Keratinocyte (primary cell): ENCODE data around the gene CCNDBP1. TPM values are rescaled to one million over a fixed set of nuclear protein-coding genes. Genes with fewer than 3 reads are reported as not detected.

Experiments
- DNase-seq: peaks from one replicate; pipeline ENCODE4 v3.0.0-alpha.2; 2011; ENCODE audit warnings: low read depth, missing footprints, low spot score
- FAIRE-seq: peaks from 2 replicates; lab custom pipeline; 2011; peaks lifted over from hg19 to GRCh38; lab: Jason Lieb, UNC
- H2AFZ ChIP-seq: 2 replicates; pipeline ENCODE4 v1.6.0; 2012; ENCODE audit warnings: low read length, control low read depth, inconsistent platforms; ENCODE audit not compliant: control insufficient read depth
- H3K27ac ChIP-seq: 2 replicates; pipeline ENCODE4 v1.5.1; 2011; ENCODE audit warnings: low read length; ENCODE audit not compliant: control insufficient read depth, insufficient read depth
- H3K27me3 ChIP-seq: 3 replicates; pipeline ENCODE4 v1.6.0; 2011; ENCODE audit warnings: low read length; ENCODE audit not compliant: control insufficient read depth, insufficient read depth; ENCODE audit errors: extremely low read depth
- H3K36me3 ChIP-seq, 2 experiments: 2 replicates in 1 of 2; 3 replicates in 1 of 2; pipeline ENCODE4 v1.5.1; 2011; ENCODE audit warnings: low read length in 2 of 2, mild to moderate bottlenecking in 1 of 2; ENCODE audit not compliant: control insufficient read depth in 2 of 2, insufficient read depth in 2 of 2; ENCODE audit errors: extremely low read depth in 1 of 2
- H3K4me1 ChIP-seq: 3 replicates; pipeline ENCODE4 v1.5.1; 2011; ENCODE audit warnings: low read length; ENCODE audit not compliant: control insufficient read depth, insufficient read depth; ENCODE audit errors: extremely low read depth
- H3K4me2 ChIP-seq: 3 replicates; pipeline ENCODE4 v1.6.0; 2011; ENCODE audit warnings: low read depth, low read length; ENCODE audit not compliant: control insufficient read depth, insufficient read depth; ENCODE audit errors: extremely low read depth
- H3K4me3 ChIP-seq, 3 experiments: fragments of 200-600 bp in 1 of 3; sonication (generic) in 1 of 3; 2 replicates in 2 of 3; 3 replicates in 1 of 3; pipeline ENCODE4 v1.5.1; 2011 to 2016; ENCODE audit warnings: low read length in 3 of 3, mild to moderate bottlenecking in 3 of 3, control low read depth in 2 of 3, inconsistent platforms in 1 of 3, low read depth in 1 of 3, mixed read lengths in 1 of 3, mixed run types in 1 of 3, moderate library complexity in 1 of 3; ENCODE audit not compliant: control insufficient read depth in 2 of 3, insufficient read depth in 2 of 3; ENCODE audit errors: extremely low read depth in 1 of 3
- H3K79me2 ChIP-seq: 2 replicates; pipeline ENCODE4 v1.6.0; 2012; ENCODE audit warnings: low read length; ENCODE audit not compliant: control insufficient read depth, insufficient read depth
- H3K9ac ChIP-seq: 3 replicates; pipeline ENCODE4 v1.6.0; 2011; ENCODE audit warnings: low read length; ENCODE audit not compliant: control insufficient read depth, insufficient read depth; ENCODE audit errors: extremely low read depth
- H3K9me1 ChIP-seq: 3 replicates; pipeline ENCODE4 v1.6.0; 2011; ENCODE audit warnings: low read length; ENCODE audit not compliant: control insufficient read depth, insufficient read depth; ENCODE audit errors: extremely low read depth
- H3K9me3 ChIP-seq: 2 replicates; pipeline ENCODE4 v1.5.1; 2012; ENCODE audit warnings: low read depth, low read length; ENCODE audit not compliant: control insufficient read depth
- H4K20me1 ChIP-seq: 3 replicates; pipeline ENCODE4 v1.6.0; 2011; ENCODE audit warnings: low read length; ENCODE audit not compliant: control insufficient read depth, insufficient read depth; ENCODE audit errors: extremely low read depth
- EZH2 ChIP-seq: IDR thresholded peaks from one replicate; pipeline ENCODE4 v1.6.1; 2012; ENCODE audit warnings: inconsistent platforms, mild to moderate bottlenecking, low read length, moderate library complexity
- dilution Hi-C: fragments of 300-500 bp; cut with MboI; formaldehyde crosslinking; loops from one replicate; pipeline ENCODE4 v1.7.0; 2020; ENCODE audit warnings: low sequenced_read_pairs; ENCODE audit not compliant: extremely low pct_ligation_motif_present
- polyA minus RNA-seq, 3 experiments: library from RNA; depleted of rRNA, polyadenylated mRNA; stranded (reverse); fragments of >200 nt; gene quantifications; 1 replicate in 1 of 3; 2 replicates in 1 of 3; 3 replicates in 1 of 3; pipeline ENCODE4 v1.2.3, GENCODE V29; 2011
- polyA plus RNA-seq, 5 experiments: library from polyadenylated mRNA; depleted of rRNA in 3 of 5; stranded (reverse) in 3 of 5; stranded (forward) in 1 of 5; unstranded in 1 of 5; fragments of >200 nt; gene quantifications; 1 replicate in 1 of 5; 2 replicates in 3 of 5; 3 replicates in 1 of 5; pipeline versions ENCODE4 v1.2.1 to v1.2.3, GENCODE V29; 2011 to 2012; ENCODE audit warnings: missing spikeins in 2 of 5, low read depth in 1 of 5, low replicate concordance in 1 of 5
- TF ChIP-seq, protein P1 (sequence below), 3 experiments: IDR thresholded peaks in 1 of 3; conservative IDR thresholded peaks in 1 of 3; optimal IDR thresholded peaks in 1 of 3; 2 replicates in 2 of 3; 3 replicates in 1 of 3; pipeline versions ENCODE3 to v1.5.1; 2011; ENCODE audit warnings: low read length in 3 of 3, mild to moderate bottlenecking in 3 of 3, moderate library complexity in 2 of 3, control low read depth in 1 of 3, inconsistent platforms in 1 of 3; ENCODE audit not compliant: insufficient read depth in 2 of 3; ENCODE audit errors: extremely low read depth in 1 of 3

Gene CCNDBP1
- 42.8 to 53.5 TPM (median 46.1 TPM) in 3 replicates for polyA plus RNA-seq
- 39.2 TPM for polyA plus RNA-seq (2011; ENCODE audit: low read depth)
- polyA plus RNA-seq (2011; cell fraction: cytosol; rRNA removed), result 44.1 and 78.0 TPM in 2 replicates
- polyA plus RNA-seq (2011; cell fraction: nucleus; rRNA removed), result 49.2 and 57.5 TPM in 2 replicates
- polyA plus RNA-seq (2012; ENCODE audit: low replicate concordance), result 31.1 and 47.2 TPM in 2 replicates
- polyA minus RNA-seq, result 9.8 to 25.8 TPM (median 15.9 TPM) in 3 replicates
- polyA minus RNA-seq (2011; cell fraction: cytosol; rRNA and poly(A)+ RNA removed), result 18.0 TPM
- polyA minus RNA-seq (2011; cell fraction: nucleus; rRNA and poly(A)+ RNA removed), result 9.8 and 19.2 TPM in 2 replicates

- Histone ChIP-seq H3K4me2 (peak within 1 kb of the TSS; percentile 96), H3K27me3 (no peaks in the 10 kb centered on the region), H3K4me3 (peak within 1 kb of the TSS; percentile 54 to 82 (median 74)), H3K4me1 (peaks cover 9% of the 10 kb centered on the region), H3K9me1 (no peaks in the 10 kb centered on the region), H3K9me3 (no peaks in the 10 kb centered on the region), H3K36me3 (peaks cover 5 to 9% of the 10 kb centered on the region in 2 experiments), H2AFZ (peak within 1 kb of the TSS; percentile 88), H3K27ac (peak within 1 kb of the TSS; percentile 29), H4K20me1 (no peaks in the 10 kb centered on the region), H3K9ac (peak within 1 kb of the TSS; percentile 73), H3K79me2 (peaks cover 2% of the 10 kb centered on the region)
- dilution Hi-C loops, result no loop called here
- DNase-seq, result peak; percentile 50
- no peak for TF ChIP-seq EZH2
- TF ChIP-seq, protein P1, sequence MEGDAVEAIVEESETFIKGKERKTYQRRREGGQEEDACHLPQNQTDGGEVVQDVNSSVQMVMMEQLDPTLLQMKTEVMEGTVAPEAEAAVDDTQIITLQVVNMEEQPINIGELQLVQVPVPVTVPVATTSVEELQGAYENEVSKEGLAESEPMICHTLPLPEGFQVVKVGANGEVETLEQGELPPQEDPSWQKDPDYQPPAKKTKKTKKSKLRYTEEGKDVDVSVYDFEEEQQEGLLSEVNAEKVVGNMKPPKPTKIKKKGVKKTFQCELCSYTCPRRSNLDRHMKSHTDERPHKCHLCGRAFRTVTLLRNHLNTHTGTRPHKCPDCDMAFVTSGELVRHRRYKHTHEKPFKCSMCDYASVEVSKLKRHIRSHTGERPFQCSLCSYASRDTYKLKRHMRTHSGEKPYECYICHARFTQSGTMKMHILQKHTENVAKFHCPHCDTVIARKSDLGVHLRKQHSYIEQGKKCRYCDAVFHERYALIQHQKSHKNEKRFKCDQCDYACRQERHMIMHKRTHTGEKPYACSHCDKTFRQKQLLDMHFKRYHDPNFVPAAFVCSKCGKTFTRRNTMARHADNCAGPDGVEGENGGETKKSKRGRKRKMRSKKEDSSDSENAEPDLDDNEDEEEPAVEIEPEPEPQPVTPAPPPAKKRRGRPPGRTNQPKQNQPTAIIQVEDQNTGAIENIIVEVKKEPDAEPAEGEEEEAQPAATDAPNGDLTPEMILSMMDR (optimal IDR thresholded peaks at IDR 0.05 in 1 of 3, IDR thresholded peaks at IDR 0.05 in 1 of 3, conservative IDR thresholded peaks at IDR 0.05 in 1 of 3; ENCODE audit: extremely low read depth in 1 of 3, insufficient read depth in 2 of 3, low read length in 3 of 3), result peak; percentile 38 to 58 (median 56)
- peak; percentile 60 for FAIRE-seq
Observed at GRCh38 chr15:43185157-43186002, at the start of gene CCNDBP1. Gene CCNDBP1, plus strand, starts transcription at chr15:43185403. Its CDS starts 96 bp downstream, at chr15:43185499.

- TF ChIP-seq EZH2, result no peak
- TF ChIP-seq, protein P1 (optimal IDR thresholded peaks at IDR 0.05 in 1 of 3, IDR thresholded peaks at IDR 0.05 in 1 of 3, conservative IDR thresholded peaks at IDR 0.05 in 1 of 3; ENCODE audit: extremely low read depth in 1 of 3, insufficient read depth in 2 of 3, low read length in 3 of 3), result no peak
- dilution Hi-C loops, result no loop called here
- Histone ChIP-seq H3K27ac (no peak overlapping the region), H3K9me1 (no peaks in the 10 kb centered on the region), H3K9ac (no peak overlapping the region), H3K4me1 (no peaks in the 10 kb centered on the region), H4K20me1 (no peaks in the 10 kb centered on the region), H3K4me2 (no peak overlapping the region), H3K36me3 (peaks cover 0 to 6% of the 10 kb centered on the region in 2 experiments), H2AFZ (no peak overlapping the region), H3K9me3 (no peaks in the 10 kb centered on the region), H3K27me3 (no peaks in the 10 kb centered on the region), H3K79me2 (no peaks in the 10 kb centered on the region), H3K4me3 (no peak overlapping the region)
- DNase-seq (no peak), FAIRE-seq (no peak)
Observed at GRCh38 chr15:43143203-43143941, 41.8 kb upstream of the CCNDBP1 start.
